Endothelial cell of umbilical vein (primary cell): Measurements from ENCODE around the gene NKG7. TPM values are rescaled to one million over a fixed set of nuclear protein-coding genes. Genes with fewer than 3 reads are reported as not detected.

Source experiments
- BruUV-seq: library from RNA; stranded (reverse); fragments of 400-500 nt; replicated peaks from 2 replicates; lab custom pipeline; 2021; lab: Mats Ljungman, UMichigan
- CTCF ChIA-PET: fragments of 300-600, 350-600 bp; sonication (Branson Sonifier 250); formaldehyde crosslinking; loops from one replicate; lab custom pipeline; 2021; ENCODE audit warnings: antibody characterized with exemption, inconsistent platforms; lab: Charles Lee
- POLR2A ChIA-PET: fragments of 300-600, 350-600 bp; sonication (Branson Sonifier 250); formaldehyde crosslinking; loops from one replicate; lab custom pipeline; 2021; ENCODE audit warnings: antibody characterized with exemption, inconsistent platforms; lab: Charles Lee
- DNase-seq: peaks from one replicate; pipeline ENCODE4 v3.0.0-alpha.2; 2011; ENCODE audit warnings: low read depth, low spot score
- FAIRE-seq: peaks from 2 replicates; lab custom pipeline; 2011; peaks lifted over from hg19 to GRCh38; lab: Jason Lieb, UNC
- H2AFZ ChIP-seq: 2 replicates; pipeline ENCODE4 v1.6.0; 2012; ENCODE audit warnings: low read depth, low read length, control low read depth, inconsistent platforms
- H3K27ac ChIP-seq: 2 replicates; pipeline ENCODE4 v1.5.1; 2011; ENCODE audit warnings: low read depth, mild to moderate bottlenecking, control low read depth, low read length, moderate library complexity; ENCODE audit not compliant: insufficient read depth
- H3K27me3 ChIP-seq, 2 experiments: 2 replicates each; pipeline versions ENCODE4 v1.6.0 to v1.6.1; 2011; ENCODE audit warnings: low read length in 2 of 2, mixed read lengths in 1 of 2; ENCODE audit not compliant: control insufficient read depth in 2 of 2, insufficient read depth in 2 of 2
- H3K36me3 ChIP-seq, 2 experiments: 2 replicates in 1 of 2; 3 replicates in 1 of 2; pipeline ENCODE4 v1.5.1; 2011; ENCODE audit warnings: low read length in 2 of 2, mild to moderate bottlenecking in 1 of 2, moderate library complexity in 1 of 2; ENCODE audit not compliant: control insufficient read depth in 2 of 2, insufficient read depth in 2 of 2; ENCODE audit errors: extremely low read depth in 1 of 2
- H3K4me1 ChIP-seq: 3 replicates; pipeline ENCODE4 v1.5.1; 2011; ENCODE audit warnings: mild to moderate bottlenecking, low read length; ENCODE audit not compliant: control insufficient read depth, insufficient read depth; ENCODE audit errors: extremely low read depth
- H3K4me2 ChIP-seq: 2 replicates; pipeline ENCODE4 v1.6.1; 2011; ENCODE audit warnings: low read length, control low read depth, mixed read lengths; ENCODE audit not compliant: insufficient read depth
- H3K4me3 ChIP-seq, 3 experiments: fragments of 200-600 bp in 1 of 3; sonication (generic), shearing (Covaris generic) in 1 of 3; replicated peaks in 1 of 3; 2 replicates each; pipeline ENCODE4 v1.5.1; 2011 to 2016; ENCODE audit warnings: control low read depth in 3 of 3, low read length in 3 of 3, mild to moderate bottlenecking in 2 of 3, inconsistent platforms in 1 of 3, low read depth in 1 of 3, moderate library complexity in 1 of 3; ENCODE audit not compliant: insufficient read depth in 1 of 3
- H3K79me2 ChIP-seq: 2 replicates; pipeline ENCODE4 v1.6.0; 2012; ENCODE audit warnings: low read length, inconsistent platforms; ENCODE audit not compliant: control insufficient read depth, insufficient read depth
- H3K9ac ChIP-seq: replicated peaks from 2 replicates; pipeline ENCODE3; 2011; ENCODE audit warnings: low read length, control low read depth; ENCODE audit not compliant: insufficient read depth; ENCODE audit errors: extremely low read depth
- H3K9me1 ChIP-seq: replicated peaks from 3 replicates; pipeline ENCODE4 v1.6.0; 2011; ENCODE audit warnings: mild to moderate bottlenecking, low read length; ENCODE audit not compliant: control insufficient read depth, insufficient read depth; ENCODE audit errors: extremely low read depth
- H3K9me3 ChIP-seq: replicated peaks from 2 replicates; pipeline ENCODE4 v1.5.1; 2012; ENCODE audit warnings: low read length, inconsistent platforms; ENCODE audit not compliant: control insufficient read depth, insufficient read depth
- H4K20me1 ChIP-seq: replicated peaks from 2 replicates; pipeline ENCODE3; 2011; ENCODE audit warnings: mild to moderate bottlenecking, low read length; ENCODE audit not compliant: control insufficient read depth, insufficient read depth; ENCODE audit errors: extremely low read depth
- EZH2 ChIP-seq: IDR thresholded peaks from 2 replicates; pipeline ENCODE4 v1.6.1; 2012; ENCODE audit warnings: borderline replicate concordance, low read depth, mild to moderate bottlenecking, moderate library complexity, low read length, inconsistent platforms; ENCODE audit not compliant: severe bottlenecking
- FOS ChIP-seq: IDR thresholded peaks from 2 replicates; pipeline ENCODE4 v1.6.1; 2011; ENCODE audit warnings: mild to moderate bottlenecking, low read length, moderate library complexity, borderline replicate concordance; ENCODE audit not compliant: insufficient read depth
- GATA2 ChIP-seq: IDR thresholded peaks from 2 replicates; pipeline ENCODE4 v1.7.0; 2011; ENCODE audit warnings: low read depth, mild to moderate bottlenecking, moderate library complexity, mixed read lengths, low read length; ENCODE audit not compliant: insufficient read length, insufficient read depth
- JUN ChIP-seq: IDR thresholded peaks from 2 replicates; pipeline ENCODE4 v1.6.1; 2011; ENCODE audit warnings: borderline replicate concordance, low read depth; ENCODE audit not compliant: insufficient read length, insufficient read depth
- MAX ChIP-seq: IDR thresholded peaks from 2 replicates; pipeline ENCODE4 v1.6.1; 2011; ENCODE audit not compliant: insufficient read depth, insufficient read length
- MYC ChIP-seq: IDR thresholded peaks from one replicate; pipeline ENCODE4 v1.6.1; 2011; ENCODE audit warnings: mild to moderate bottlenecking, low read depth, low read length
- POLR2A ChIP-seq: IDR thresholded peaks from 2 replicates; pipeline ENCODE4 v1.6.1; 2012; ENCODE audit warnings: low read depth, mild to moderate bottlenecking, control low read depth, low read length
- POLR2AphosphoS5 ChIP-seq: IDR thresholded peaks from 2 replicates; pipeline ENCODE4 v1.6.1; 2012; ENCODE audit warnings: low read depth, mild to moderate bottlenecking, control low read depth, low read length, moderate library complexity; ENCODE audit not compliant: insufficient read depth
- dilution Hi-C: fragments of 300-500 bp; cut with MboI; formaldehyde crosslinking; loops from one replicate; pipeline ENCODE4 v1.15.0; 2019; ENCODE audit warnings: low sequenced_read_pairs; ENCODE audit not compliant: extremely low pct_ligation_motif_present
- intact Hi-C: fragments of 100-400 bp; cut with micrococcal nuclease; formaldehyde crosslinking; loops from one replicate; pipeline ENCODE4 v1.10.0; 2022
- polyA plus RNA-seq, 4 experiments: library from polyadenylated mRNA; depleted of rRNA in 3 of 4; stranded (reverse) in 3 of 4; unstranded in 1 of 4; fragments of >200 nt; gene quantifications; 2 replicates each; pipeline versions ENCODE4 v1.2.1 to v1.2.3, GENCODE V29; 2011 to 2012; ENCODE audit warnings: missing spikeins in 1 of 4
- total RNA-seq: library from RNA; stranded (reverse); gene quantifications from 2 replicates; pipeline ENCODE4 v1.2.3, GENCODE V29; 2021
- TF ChIP-seq, protein P1 (sequence below), 2 donors: IDR thresholded peaks; 1 replicate in 1 of 2; 2 replicates in 1 of 2; pipeline ENCODE4 v1.5.1; 2011; ENCODE audit warnings: low read length in 2 of 2, mild to moderate bottlenecking in 2 of 2, moderate library complexity in 2 of 2, control low read depth in 1 of 2, inconsistent platforms in 1 of 2, low read depth in 1 of 2; ENCODE audit not compliant: insufficient read depth in 1 of 2; ENCODE audit errors: extremely low read depth in 1 of 2

NKG7 gene
- total and polyA plus RNA-seq, 2 donors (not counting 3 experiments of a cell fraction or from before 2014, with no cell fraction given) = not detected

- TF ChIP-seq, protein P1, sequence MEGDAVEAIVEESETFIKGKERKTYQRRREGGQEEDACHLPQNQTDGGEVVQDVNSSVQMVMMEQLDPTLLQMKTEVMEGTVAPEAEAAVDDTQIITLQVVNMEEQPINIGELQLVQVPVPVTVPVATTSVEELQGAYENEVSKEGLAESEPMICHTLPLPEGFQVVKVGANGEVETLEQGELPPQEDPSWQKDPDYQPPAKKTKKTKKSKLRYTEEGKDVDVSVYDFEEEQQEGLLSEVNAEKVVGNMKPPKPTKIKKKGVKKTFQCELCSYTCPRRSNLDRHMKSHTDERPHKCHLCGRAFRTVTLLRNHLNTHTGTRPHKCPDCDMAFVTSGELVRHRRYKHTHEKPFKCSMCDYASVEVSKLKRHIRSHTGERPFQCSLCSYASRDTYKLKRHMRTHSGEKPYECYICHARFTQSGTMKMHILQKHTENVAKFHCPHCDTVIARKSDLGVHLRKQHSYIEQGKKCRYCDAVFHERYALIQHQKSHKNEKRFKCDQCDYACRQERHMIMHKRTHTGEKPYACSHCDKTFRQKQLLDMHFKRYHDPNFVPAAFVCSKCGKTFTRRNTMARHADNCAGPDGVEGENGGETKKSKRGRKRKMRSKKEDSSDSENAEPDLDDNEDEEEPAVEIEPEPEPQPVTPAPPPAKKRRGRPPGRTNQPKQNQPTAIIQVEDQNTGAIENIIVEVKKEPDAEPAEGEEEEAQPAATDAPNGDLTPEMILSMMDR (IDR thresholded peaks at IDR 0.05; ENCODE audit: extremely low read depth in 1 of 2, insufficient read depth in 1 of 2, low read depth in 1 of 2, low read length in 2 of 2) = no peak
- TF ChIP-seq JUN = no peak
- TF ChIP-seq FOS = no peak
- TF ChIP-seq EZH2 = no peak
- no peak for TF ChIP-seq POLR2A
- no peak for TF ChIP-seq GATA2
- no peak for TF ChIP-seq MAX
- no peak for TF ChIP-seq MYC
- TF ChIP-seq POLR2AphosphoS5 = no peak
- FAIRE-seq (no peak), DNase-seq (no peak)
- no peak overlapping the region for H3K4me2 ChIP-seq
- intact Hi-C loops = no loop called here
- POLR2A ChIA-PET = no interaction called here
- no peak overlapping the region for H3K9ac ChIP-seq
- dilution Hi-C loops = no loop called here
- no peaks in the 10 kb centered on the region for H3K4me1 ChIP-seq
- no peaks in the 10 kb centered on the region for H3K79me2 ChIP-seq
- H4K20me1 ChIP-seq = no peaks in the 10 kb centered on the region
- no peak overlapping the region for H3K27ac ChIP-seq
- CTCF ChIA-PET = no interaction called here
- no peaks in the 10 kb centered on the region for H3K36me3 ChIP-seq
- no TSS peak for BruUV-seq
- no peaks in the 10 kb centered on the region for H3K27me3 ChIP-seq
- H3K4me3 ChIP-seq = no peak overlapping the region
- H2AFZ ChIP-seq = no peak overlapping the region
- no peaks in the 10 kb centered on the region for H3K9me1 ChIP-seq
- H3K9me3 ChIP-seq = no peaks in the 10 kb centered on the region
These were observed 38.7 kb upstream of the NKG7 start for GRCh38 chr19:51410950-51411748.
